Embryonic facial prominence (tissue), 1 donor: ENCODE measurements around the gene NEGR1.

Source experiments
- DNase-seq: peaks from one replicate; pipeline ENCODE4 v3.0.0-alpha.2; 2016; ENCODE audit errors: extremely low spot score

Gene NEGR1

GRCh38 chr1:71857862-71858261, 424.5 kb downstream of the NEGR1 start:
- no peak for DNase-seq

- no peak for DNase-seq
These were observed 429.0 kb downstream of the NEGR1 start for GRCh38 chr1:71853360-71853759.

- DNase-seq, result no peak
These were observed 431.4 kb downstream of the NEGR1 start for GRCh38 chr1:71850936-71851335.

- no peak for DNase-seq
These were observed 431.8 kb downstream of the NEGR1 start for GRCh38 chr1:71850515-71850914.

GRCh38 chr1:71843012-71843411, 439.3 kb downstream of the NEGR1 start:
- DNase-seq, result no peak

- DNase-seq, result no peak
These were observed 442.5 kb downstream of the NEGR1 start for GRCh38 chr1:71839876-71840275.

- DNase-seq, result no peak
These were observed 445.4 kb downstream of the NEGR1 start for GRCh38 chr1:71836904-71837303.

- no peak for DNase-seq
These were observed 446.9 kb downstream of the NEGR1 start for GRCh38 chr1:71835442-71835813.

- DNase-seq, result no peak
These were observed 447.5 kb downstream of the NEGR1 start for GRCh38 chr1:71834601-71835441.

GRCh38 chr1:71831646-71832045, 450.7 kb downstream of the NEGR1 start:
- DNase-seq, result no peak

- DNase-seq, result no peak
These were observed 453.0 kb downstream of the NEGR1 start for GRCh38 chr1:71829346-71829745.

- DNase-seq, result no peak
These were observed 453.8 kb downstream of the NEGR1 start for GRCh38 chr1:71828431-71829012.

GRCh38 chr1:71823708-71824305, 458.5 kb downstream of the NEGR1 start:
- no peak for DNase-seq

GRCh38 chr1:71817028-71817427, 465.3 kb downstream of the NEGR1 start:
- DNase-seq, result no peak

GRCh38 chr1:71809085-71809484, 473.3 kb downstream of the NEGR1 start:
- DNase-seq, result no peak

- no peak for DNase-seq
These were observed 478.2 kb downstream of the NEGR1 start for GRCh38 chr1:71804140-71804539.

GRCh38 chr1:71796006-71796405, 486.3 kb downstream of the NEGR1 start:
- DNase-seq, result no peak

GRCh38 chr1:71792264-71792663, 490.1 kb downstream of the NEGR1 start:
- no peak for DNase-seq

GRCh38 chr1:71788113-71788512, 494.2 kb downstream of the NEGR1 start:
- no peak for DNase-seq

- no peak for DNase-seq
These were observed 494.6 kb downstream of the NEGR1 start for GRCh38 chr1:71787699-71788098.

- DNase-seq, result no peak
These were observed 496.1 kb downstream of the NEGR1 start for GRCh38 chr1:71786218-71786617.

GRCh38 chr1:71785450-71785849, 496.9 kb downstream of the NEGR1 start:
- no peak for DNase-seq

GRCh38 chr1:71785000-71785399, 497.3 kb downstream of the NEGR1 start:
- no peak for DNase-seq
